SIG-M5 treated with dmso at 0.1 percent for 504 hours (cell line): Measurements from ENCODE around the gene LRRTM3.

Source experiments
- DNase-seq: peaks from one replicate; lab custom pipeline; 2025; ENCODE audit not compliant: unreplicated experiment; lab: John Stamatoyannopoulos, UW

The LRRTM3 gene

DNA sequence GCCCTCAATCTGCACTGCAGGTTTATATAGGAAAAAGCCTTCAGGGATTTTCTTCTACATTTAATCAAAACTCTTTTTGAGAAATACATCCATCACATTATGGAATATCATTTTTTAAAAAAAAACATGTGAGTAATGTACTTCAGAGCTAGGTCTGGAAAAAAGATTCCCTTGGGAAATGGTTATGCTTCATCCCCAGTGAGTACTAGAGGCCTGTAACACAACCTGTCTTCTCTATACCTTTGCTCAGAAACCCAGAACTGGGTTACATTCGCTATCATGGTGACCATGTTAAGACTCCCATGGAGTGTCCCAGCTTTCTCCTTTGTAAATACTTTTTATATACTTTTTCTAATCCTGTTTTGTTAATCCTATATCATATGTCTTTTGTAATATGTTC, 186.9 kb downstream of the LRRTM3 start:
- DNase-seq, result no peak

DNA sequence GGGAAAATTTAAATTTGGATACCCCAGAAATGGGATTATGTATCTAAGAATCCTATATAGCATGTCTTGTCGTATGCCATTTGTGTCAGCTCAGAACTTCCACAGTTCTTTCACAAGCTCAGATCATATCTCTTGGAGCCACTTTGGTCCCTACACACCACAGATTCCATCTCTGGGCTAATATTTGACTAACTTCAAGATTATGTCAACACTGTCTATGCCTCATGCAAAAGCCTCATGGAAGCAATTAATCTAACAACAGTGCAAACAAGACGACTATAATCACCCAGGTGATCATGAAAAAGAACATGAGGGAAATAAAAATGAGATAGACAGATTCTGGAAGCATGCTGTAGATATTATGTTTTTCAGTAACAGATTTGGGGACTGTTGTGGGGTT, 189.1 kb downstream of the LRRTM3 start:
- peak; percentile 34 for DNase-seq

DNA sequence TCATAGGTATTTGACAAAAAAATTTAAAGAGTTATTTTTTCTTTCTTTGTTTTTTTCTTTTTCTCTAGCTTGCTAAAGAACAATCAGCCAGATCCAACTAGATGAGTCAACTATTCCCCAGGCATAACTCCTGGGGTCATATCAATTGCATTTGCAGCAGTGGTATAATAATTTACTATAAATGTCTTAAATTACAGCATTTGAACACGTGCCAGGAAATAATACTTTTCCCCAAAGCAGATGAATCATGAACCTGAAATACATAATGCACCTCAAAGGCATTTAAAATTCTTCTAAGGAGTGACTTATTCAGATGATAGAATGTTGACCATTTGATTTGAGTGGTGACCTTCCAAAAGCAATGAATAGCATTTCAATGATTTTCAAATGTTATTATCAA, 190.1 kb downstream of the LRRTM3 start:
- DNase-seq, result no peak

DNA sequence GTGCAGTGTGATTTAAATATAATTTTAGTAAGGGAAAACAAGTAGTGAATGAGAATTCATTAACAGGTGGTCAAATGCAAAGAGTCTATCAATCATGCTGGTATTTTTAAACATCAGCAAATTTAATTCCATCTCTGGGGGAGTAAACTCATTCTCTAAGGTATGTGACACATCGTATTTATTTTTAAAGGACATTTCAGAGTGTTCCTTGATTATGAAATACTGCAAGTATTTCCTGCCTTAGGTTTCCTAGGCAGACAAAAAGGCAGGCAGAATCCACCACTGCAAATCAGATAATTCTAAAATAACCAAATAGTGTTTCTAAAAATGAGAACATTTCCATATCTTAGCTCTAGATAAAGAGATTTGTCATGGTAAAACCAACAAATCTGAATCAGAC, 193.8 kb downstream of the LRRTM3 start:
- no peak for DNase-seq

DNA sequence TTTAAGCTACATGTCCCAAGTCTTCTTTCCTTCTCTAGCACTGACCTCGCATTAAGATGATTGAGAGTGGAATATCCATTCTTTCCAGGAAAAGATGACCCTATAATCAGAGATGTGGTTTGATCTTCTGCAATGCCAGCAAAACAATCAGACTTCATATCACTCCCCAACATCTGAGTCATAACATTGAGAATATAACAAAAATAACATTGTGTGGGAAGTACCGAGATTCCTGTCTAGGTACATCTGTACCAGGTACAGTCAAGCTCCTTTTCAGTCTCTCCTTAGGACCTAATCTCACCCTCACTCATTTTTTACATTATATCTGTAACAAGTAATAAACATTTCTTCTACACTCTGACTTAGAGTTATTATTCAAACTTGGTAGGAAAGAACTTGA, 201.6 kb downstream of the LRRTM3 start:
- DNase-seq, result no peak

GRCh38 chr10:67140641-67141040, 214.8 kb downstream of the LRRTM3 start:
- no peak for DNase-seq

- DNase-seq, result no peak
Observed at GRCh38 chr10:67141300-67141699, 215.5 kb downstream of the LRRTM3 start.

DNA sequence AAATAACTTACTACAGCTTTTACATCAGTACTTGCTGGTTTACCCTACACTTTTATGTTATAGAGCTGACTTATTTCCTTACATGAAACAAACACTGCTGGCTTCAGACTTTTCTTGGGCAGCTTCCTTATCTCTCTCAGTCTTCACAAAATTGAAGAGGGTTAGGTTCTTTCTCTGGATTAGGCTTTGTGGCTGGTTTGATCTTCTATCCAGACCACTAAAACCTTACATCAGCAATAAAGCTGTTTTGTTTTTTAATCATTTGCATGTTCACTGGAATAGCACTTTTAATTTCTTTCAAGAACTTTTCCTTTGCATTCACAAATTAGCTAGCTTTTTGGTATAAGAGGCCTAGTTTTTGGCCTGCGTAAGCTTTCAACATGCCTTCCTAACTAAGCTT, 218.7 kb downstream of the LRRTM3 start:
- DNase-seq, result no peak
